ENCODE results near the gene HTRA2.

HTRA2 gene

DNA sequence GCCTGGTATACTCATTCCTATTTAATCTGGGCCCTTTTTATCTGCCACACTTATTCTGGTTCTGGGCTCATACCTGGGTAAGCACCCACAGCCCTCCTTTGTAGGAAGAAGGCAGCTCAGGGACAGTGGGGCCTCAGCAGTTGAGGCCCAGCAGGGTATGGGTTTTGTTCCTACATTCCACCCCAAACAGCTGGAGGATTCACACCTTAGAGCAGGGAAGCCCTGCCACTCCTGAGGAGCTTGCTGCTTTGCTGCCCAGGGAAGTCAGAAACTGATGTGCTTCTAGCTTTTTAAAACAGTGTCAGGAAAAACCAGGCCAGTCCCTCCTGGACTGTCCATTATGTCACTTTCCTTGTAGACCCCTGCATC, 29.2 kb upstream of the HTRA2 start:
- no peak for DNase-seq (ENCODE audit: low read depth)

DNA sequence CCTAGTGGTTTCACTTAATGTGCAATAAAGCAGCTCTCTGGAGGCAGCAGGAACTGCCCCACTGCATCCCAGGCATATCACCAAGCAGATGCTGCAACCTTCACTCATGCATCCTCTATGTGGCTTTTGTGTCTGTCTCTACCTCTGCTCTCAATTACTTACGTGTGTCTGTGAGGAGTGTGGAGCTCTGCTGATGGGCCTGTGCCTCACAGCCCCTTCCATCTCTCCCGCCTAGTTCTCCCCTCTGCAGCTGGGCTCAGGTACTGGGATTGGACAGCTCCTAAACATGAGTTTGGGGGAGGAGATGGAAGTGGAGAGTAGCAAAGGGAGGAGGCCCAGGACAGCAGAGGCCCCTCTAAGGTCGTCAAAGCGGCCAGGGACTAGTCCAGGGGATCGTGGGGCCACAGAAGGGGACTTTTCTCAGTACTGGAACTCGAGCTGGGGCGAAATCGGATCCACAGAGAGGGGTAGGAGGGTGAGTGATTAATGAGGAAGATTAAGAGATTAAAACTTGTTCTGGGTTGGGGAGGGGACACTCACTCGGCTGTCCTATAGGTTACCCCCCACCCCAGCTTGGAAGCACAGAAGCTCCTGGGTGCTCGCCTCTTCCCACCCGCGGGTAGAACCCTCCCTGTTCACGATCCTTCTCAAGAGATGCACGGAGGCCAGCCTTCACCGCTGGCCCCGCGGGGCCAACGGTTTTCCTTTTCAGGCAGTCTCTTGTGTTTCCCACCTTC, 28.2 kb upstream of the HTRA2 start:
- DNase-seq (ENCODE audit: low read depth): no peak

DNA sequence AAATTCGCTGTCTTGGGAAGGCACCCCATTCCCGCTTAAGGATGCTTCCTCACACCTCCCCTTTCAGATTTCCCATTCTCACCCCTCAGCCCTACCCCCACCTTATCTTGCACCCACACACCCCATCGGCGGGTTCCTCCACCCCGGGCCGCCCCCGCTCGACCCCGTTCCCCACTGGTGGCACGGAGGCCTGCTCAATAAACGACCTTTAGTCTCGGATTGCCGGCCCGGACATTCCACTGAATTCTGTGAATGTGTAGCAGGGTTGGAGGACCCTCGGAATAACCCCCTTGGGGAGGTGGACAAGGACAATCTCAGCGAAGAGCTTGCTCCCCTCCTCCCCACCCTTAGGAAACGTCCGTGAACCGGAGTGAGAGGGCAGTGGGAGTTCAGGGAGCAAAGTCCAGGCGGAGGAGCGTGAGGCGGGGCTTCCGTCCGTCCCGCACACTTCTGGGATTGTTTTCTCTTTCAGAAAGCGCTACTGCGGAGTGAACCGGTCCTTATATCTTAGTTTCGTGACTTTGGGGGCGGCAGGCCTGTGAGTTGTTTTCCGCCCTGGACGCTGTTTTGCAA, 27.5 kb upstream of the HTRA2 start:
- DNase-seq (ENCODE audit: low read depth): no peak

DNA sequence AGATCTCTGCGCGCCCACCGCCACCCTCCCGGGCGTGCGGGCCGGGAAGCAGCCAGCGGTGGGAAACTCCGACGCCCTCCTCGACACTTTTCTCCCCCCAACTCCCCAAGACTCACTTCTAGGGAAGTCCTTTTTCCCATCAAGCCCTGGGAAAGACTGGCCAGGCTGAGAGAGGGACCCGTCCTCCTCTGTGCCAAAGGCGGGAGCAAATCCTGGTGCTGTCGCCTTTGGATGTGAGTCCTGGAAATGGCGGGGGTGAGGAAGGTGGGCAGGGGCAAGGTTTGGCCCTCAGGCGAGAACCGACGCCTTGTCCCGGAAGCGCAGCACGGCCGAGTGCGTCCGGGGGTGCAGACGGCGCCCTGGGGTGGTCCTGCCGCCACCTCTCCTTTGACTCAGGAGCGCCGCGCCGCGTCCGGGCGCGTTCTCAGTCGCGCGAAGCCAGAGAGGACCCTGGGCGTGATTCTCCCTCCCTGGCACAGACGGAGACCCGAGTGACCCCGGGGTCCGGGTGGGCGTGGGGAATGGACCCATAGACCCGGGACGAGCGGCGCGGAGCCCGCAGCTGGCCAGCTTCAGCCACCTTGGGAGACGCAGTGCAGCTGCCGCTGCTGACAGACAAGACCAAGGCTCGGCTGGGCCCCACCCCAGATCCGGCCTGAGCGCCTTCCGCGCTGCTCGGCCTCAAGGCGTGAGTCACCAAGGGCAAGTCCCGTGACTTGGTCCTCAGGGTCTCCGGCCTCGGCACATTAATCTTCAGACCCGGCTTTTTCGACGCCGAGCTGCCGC, 26.8 kb upstream of the HTRA2 start:
- no peak for DNase-seq (ENCODE audit: low read depth)

DNA sequence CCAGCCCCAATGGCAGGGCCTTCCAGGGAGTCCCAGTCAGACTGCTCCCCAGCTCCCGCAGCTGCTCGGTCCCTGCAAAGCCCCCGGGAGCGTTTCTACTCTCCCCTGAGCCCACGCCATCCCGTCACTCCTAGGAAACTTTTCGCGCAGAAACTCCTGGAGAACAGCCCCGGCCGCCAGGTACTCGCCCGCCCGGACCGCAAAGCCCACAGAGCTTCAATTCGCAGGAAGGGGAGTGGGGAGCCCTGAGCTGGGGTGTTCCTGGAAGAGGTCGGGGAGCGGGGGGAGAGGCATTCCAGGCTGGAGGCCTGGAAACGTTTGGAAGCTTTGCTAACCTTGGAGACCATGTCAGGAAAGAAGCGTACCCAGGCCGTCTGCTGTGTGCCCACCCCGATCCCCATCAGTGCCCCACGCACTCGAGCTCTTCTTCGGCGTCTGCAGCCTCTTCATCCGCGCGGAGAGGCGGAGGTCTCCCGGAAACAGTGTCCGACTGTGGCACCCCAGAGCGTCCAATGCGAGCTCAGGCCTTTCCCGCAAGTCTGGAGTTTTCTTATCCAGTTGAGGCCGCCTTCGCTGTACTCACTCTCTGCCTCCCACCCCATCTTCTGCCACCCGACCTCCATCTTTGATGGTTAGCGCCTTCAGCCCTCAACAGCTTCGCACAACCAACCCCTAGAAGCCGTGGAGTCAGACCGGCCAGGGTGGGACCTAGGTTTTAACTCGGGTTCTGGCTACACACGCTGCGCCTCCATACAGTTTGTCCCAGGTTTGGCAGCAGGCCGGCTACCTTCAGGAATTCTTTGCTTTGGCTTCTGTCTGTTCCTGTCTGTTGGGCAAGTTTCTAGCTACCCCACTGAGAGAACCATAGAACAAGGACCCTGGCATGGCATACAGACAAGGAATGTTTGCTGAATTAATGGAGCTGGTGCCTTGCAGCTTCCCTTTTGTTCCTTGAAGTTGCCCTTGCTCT, 25.9 kb upstream of the HTRA2 start:
- no peak for DNase-seq (ENCODE audit: low read depth)

DNA sequence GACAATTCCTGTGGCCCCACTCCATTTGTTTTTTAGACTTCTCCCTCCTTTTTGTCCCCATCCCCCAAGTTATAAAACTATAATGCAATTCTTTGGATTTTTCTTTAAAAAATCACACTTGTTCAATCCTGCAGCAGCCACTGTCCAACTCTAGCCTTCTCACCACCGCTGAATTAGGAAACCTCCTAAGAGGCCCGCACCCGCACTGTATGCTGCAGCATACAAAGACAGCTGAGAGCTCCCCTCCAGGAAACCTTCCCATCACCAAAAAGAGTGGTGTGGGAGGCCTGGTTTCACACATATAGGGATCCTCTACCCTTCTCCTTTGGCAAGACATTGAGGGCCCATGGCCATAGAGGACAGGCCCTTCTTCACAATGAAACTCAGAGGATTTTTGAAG, 25.1 kb upstream of the HTRA2 start:
- no peak for DNase-seq (ENCODE audit: low read depth)

DNA sequence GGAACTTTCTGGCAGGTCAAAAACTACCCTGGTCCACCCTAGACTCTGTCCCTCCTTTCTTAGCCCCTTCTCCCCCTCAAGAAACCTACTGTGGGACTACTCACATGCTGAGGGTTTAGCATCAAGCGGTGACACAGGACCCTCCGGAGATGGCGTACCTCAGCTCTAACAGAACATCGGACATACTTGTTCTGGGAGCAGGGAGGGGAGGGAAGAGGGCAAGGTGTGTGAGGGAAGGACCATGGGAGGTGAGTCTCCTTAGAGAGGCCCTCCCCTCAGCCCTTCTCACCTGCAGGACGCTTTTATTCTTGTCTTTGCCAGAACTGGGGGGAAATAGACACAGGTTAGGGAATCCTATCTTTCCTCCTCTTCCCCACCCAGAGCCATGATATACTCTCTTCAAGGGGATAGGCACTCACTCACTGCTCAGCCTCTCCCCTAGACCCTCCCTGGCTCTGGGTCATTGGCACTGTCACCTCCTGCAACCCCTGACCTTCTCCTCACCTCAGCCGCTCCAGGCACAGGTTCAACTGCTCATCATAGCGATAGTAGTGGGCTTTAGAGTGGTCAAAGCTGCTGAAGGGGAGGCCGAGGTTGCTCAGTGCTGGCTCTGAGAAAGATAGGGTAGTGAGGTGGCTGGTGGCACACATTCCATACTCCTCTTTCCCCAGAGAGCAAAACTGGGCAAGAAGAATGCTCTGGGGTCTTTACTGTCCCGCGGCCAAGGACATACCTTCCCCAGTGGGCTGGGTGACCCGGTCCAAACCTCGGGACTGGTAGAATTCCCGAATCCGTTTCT, 24.1 kb upstream of the HTRA2 start:
- DNase-seq (ENCODE audit: low read depth): no peak

DNA sequence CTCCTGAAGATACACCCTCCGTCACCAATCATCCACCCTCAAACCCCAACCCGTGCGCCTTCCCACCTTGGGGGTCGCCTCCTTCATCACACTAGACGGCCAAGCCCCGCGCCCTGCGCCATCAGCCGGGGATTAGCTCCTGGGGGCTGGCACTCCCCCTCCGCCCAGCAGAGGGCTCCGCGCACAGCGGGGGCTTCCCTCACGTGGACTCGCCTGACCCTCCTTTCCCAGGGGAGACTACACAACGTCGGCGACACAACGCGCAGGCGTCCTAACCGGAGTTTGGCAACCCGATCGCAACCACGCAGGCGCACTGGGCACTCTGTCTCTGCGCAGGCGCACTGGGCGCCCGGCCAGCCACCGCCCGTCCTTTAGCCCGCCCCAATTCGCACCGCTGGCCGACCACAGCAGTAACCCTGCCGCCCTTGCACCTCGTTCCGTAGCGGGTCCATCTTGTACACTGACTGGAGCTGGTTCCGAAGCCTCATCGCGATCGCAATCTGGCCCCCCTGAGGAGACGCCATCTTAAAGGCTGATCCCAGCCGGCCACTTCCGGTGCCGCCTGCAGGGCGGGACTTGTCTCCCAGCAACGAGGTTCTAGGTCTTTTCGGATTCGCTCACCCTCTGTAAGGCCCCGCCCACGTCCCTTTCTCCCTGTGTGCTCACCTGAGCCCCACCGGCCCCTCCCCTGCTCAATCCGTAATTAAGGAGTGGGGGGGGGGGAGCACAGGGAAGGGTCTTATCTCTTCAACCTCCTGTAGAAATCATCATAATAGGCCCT, 22.4 kb upstream of the HTRA2 start, which contains the start of gene PCGF1:
Gene PCGF1 (minus strand): TSS at position 551 of the 781 bp plus-strand sequence. CDS start 27 bp downstream, at position 524.
- peak; percentile 97 for DNase-seq (ENCODE audit: low read depth)

DNA sequence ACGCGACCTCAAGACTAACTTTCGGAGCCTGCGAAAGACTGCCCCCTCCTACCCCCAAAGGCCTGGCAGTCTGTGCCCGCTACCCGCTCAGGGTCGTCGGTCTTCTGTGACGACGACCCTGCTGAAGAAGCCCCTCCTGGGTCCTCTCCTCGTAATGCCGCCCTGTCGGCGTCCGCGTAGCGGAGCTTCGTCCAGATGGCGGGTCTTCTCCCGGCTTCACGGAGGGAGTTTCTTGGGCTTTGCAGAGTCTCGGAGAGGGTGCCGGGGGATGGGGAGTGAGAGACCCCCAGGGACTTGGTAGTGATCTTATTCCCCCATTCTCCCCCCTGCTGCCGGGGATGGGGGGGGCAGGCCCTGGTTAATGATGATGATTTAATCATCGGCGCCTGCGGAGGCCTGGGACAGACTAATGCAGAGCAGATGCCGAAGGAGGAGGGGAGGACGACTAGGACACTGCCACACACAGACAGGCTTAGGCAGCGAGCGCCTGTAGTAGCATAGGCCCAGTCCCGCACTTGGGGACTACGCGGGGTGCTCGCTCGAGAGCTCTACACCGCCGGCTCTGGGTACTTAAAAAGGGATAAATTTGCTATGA, 21.7 kb upstream of the HTRA2 start:
- DNase-seq (ENCODE audit: low read depth): no peak

DNA sequence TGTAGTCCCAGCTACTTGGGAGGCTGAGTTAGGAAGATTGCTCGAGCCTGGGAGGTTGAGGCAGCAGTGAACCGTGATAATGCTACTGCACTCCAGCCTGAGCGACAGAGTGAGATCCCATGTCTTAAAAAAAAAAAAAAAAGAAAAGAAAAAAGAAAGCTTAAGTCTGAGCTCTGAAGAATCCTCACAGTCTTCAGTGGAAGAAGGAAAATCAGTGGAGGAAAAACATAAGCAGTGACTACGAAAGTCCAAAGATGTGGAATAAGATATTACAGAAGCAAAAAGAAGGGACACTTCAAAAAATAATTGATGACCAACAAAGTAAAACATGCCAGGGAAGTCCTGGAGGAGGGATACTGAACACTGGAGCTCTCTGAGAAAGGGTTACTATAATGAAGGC, 19.5 kb upstream of the HTRA2 start:
- DNase-seq (ENCODE audit: low read depth): no peak

DNA sequence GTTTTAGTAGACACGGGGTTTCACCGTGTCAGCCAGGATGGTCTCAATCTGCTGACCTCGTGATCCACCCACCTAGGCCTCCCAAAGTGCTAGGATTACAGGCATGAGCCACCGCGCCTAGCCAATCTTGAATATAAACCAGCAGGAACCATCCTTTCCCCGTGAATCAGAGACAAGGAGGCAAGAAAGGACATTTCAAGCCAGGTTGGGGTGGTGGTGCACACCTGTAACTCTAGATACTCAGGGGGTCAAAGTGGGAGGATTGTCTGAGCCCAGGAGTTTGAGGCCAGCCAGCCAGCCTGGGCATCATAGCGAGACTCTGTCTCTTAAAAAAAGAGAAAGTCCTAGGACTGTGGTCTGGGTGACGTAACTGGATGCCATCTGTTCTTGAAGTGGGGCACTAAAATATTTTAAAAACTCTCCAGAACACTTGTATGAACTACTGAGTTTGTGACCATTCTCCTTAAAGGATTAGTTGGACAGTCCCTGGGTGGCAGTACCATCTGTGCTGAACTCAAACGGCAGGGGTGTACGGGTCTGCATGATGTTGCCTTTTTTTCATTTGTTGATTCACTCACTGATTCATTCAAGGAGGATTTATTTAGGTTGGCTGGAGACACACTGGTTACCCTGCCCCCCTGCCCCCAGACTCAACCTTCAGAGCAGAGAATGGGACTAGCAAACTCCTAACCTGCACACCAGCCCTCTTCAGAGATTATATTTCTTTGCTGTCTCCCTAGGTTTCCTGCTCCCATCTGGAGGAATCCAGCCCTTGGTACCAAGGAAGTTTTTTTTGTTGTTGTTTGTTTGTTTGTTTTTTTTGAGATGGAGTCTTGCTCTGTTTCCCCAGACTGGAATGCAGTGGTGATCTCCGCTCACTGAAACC, 18.4 kb upstream of the HTRA2 start:
- DNase-seq (ENCODE audit: low read depth): no peak

DNA sequence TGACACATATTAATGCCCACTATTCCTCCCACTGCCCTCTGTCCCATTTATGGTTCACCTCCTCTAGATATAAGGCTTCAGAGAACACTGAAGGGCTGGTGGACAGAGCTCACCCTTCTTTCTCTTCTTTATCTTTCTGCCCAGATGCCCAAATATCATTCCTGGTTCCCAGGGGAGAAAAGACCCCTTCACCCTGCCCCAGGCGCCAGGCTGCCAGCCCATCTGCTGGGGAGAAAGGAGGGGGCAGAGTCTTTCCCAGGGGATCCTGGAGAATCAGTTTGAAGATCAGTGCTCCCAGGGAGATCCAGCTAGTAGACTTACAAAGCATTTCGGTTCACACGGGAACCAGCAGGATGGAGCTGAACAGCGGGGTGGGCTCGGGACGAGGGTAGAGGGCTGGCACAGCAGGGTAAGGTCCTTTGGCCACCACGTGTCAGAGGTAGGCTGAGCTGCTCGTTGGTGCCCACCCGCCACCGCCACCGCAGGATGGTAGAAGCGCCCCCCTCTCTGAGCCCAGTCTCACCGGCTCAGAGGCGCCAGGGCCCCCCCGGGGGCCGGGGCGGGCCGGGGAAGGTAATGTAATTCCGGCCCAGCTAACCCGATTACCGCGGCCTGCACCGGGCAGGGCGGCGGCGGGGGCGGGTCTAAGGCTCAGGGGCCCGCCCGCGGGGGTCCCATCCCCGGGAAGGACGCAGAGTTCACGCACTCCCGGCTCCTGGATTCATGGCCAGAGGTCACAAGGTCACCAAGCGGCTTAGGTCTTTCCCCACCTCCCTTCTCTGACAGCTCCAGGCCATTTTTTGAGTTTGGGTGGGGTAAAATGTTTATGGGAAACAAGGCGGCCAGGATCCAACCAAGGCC, 16.8 kb upstream of the HTRA2 start:
- no peak for DNase-seq (ENCODE audit: low read depth)

DNA sequence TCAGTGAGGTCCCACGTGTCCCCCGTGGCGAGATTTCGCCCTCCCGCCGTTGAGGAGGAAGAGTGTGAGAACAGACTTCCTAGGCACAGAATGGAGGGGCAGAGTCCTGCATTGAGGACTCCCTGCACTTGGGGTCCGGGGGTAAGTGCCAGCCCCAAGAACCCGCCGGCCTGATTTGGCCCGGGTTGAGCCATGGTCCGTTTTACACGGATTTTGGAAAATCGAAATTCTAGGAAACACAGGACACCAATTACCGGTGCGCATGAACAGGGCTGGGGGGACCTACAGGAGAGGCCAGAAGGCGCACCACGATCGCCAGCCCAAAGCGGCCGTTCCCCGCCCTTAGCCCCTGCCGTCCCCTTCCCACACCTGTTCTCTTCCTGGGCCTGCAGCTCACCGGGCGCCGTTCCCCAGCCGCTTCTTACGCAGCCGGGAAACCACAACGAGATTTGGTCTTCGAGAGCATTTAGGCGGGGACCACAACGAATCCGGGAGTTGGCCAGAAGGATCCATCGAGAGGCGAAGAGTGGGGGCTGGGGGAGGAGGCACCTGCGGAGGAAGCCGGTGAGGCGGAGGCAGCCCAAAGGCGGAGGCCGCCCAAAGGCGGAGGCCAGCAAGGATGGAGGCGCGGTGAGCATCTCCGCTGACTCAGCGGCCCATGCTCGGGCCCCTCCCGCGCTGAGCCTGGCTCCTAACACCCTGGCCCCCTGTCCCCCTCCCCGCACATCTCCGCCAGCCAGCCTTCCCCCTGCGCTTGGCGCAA, 15.9 kb upstream of the HTRA2 start:
- DNase-seq (ENCODE audit: low read depth): no peak

DNA sequence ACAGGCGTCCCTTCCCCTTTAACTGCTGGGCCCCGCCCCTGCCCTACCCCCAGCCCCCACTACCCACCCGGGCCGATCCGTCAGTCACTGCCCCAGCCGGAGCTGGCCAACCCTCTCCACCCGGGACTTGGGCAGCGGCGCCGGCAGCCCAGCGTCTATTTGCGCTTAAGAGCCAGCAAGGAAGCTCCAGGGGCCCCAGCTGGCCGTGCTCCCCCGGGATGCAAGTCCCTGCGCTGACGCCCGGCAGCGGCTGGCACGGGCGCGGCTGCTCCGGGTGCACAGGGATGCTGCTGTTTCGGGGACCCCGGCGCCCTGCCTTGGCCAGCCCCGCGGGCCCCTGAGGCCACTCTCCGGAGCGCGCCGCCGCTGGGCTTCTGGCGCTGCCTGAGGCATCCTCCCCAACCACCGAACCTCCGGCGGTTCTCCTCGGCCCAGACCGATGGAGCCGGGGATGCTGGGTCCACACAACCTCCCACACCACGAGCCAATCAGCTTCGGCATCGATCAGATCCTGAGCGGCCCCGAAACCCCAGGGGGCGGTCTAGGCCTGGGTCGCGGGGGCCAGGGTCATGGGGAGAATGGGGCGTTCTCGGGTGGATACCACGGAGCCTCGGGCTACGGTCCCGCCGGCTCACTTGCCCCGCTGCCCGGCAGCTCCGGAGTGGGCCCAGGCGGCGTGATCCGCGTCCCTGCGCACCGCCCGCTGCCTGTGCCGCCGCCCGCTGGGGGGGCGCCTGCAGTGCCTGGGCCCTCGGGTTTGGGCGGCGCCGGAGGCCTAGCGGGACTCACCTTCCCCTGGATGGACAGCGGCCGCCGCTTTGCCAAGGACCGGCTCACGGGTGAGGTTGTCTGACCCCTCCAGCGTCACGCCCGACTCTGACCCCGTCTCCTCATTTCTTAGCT, 15.1 kb upstream of the HTRA2 start, which contains the start of gene TLX2:
Gene TLX2 (plus strand): TSS at position 83 of the 903 bp plus-strand sequence. CDS start 357 bp downstream, at position 440.
- DNase-seq (ENCODE audit: low read depth): no peak

DNA sequence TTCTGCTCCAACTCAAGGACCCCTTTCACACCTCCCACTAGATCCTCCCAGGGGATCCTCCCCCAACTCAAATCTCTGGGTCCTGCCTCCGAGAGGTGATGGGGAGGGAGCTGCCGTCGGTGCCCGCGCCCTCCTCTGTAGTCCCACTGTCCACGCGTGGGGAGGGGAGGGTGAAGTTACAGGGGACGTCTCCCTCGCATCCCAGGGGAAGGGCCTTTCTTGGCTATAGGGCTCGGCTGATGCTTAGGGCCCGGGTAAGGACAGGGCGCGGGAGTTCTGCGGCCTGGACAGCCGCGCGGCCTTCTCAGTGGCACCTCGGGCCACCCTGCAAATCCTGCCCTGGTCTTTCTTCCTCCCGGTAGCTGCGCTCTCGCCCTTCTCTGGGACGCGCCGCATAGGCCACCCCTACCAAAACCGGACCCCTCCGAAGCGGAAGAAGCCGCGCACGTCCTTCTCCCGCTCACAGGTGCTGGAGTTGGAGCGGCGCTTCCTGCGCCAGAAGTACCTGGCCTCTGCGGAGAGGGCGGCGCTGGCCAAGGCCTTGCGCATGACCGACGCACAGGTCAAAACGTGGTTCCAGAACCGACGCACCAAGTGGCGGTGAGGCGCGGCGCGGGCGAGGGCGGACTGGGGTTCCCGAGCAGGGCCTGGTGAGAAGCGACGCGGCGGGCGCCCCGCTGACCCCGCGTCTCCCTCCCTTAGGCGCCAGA, 14.3 kb upstream of the HTRA2 start:
- DNase-seq (ENCODE audit: low read depth): no peak

Measured in activated T-helper 9 cell treated with anti-CD3 and anti-CD28 coated beads, Interleukin-2, amount 50 U/mL, for 16 hours (primary cell).